HG03571 (cell line): ENCODE measurements around the gene LRRC51.

Source experiments
- ATAC-seq: cut with Tn5 transposase; IDR thresholded peaks from one replicate; pipeline ENCODE4 v1.9.1; 2021; ENCODE audit not compliant: unreplicated experiment

Gene LRRC51

GRCh38 chr11:72080326-72081183 is at the start of gene LRRC51, which contains the start of gene NUMA1:
Gene LRRC51, plus strand, starts transcription at chr11:72080850. Its CDS starts 8,234 bp downstream, at chr11:72089084.
Gene NUMA1, minus strand, starts transcription at chr11:72080542. Its CDS starts 44,599 bp downstream, at chr11:72035943.
- ATAC-seq = peak; percentile 91

- ATAC-seq = no peak
Observed at GRCh38 chr11:72036687-72037086, 44.0 kb upstream of the LRRC51 start.

- no peak for ATAC-seq
Observed at GRCh38 chr11:72037554-72038311, 42.9 kb upstream of the LRRC51 start.

- no peak for ATAC-seq
Observed at GRCh38 chr11:72038491-72038890, 42.2 kb upstream of the LRRC51 start.

GRCh38 chr11:72039031-72039855 is 41.4 kb upstream of the LRRC51 start:
- ATAC-seq = no peak

- no peak for ATAC-seq
Observed at GRCh38 chr11:72039856-72040401, 40.7 kb upstream of the LRRC51 start.

- ATAC-seq = no peak
Observed at GRCh38 chr11:72040491-72041363, 39.9 kb upstream of the LRRC51 start.

GRCh38 chr11:72041364-72042063 is 39.1 kb upstream of the LRRC51 start:
- no peak for ATAC-seq

- no peak for ATAC-seq
Observed at GRCh38 chr11:72042064-72042745, 38.4 kb upstream of the LRRC51 start.

- ATAC-seq = no peak
Observed at GRCh38 chr11:72045849-72046248, 34.8 kb upstream of the LRRC51 start.

GRCh38 chr11:72048766-72049460 is 31.7 kb upstream of the LRRC51 start:
- ATAC-seq = no peak

GRCh38 chr11:72058416-72059034 is 22.1 kb upstream of the LRRC51 start:
- no peak for ATAC-seq

- ATAC-seq = no peak
Observed at GRCh38 chr11:72061739-72062396, 18.8 kb upstream of the LRRC51 start.

GRCh38 chr11:72066855-72067254 is 13.8 kb upstream of the LRRC51 start:
- no peak for ATAC-seq

- no peak for ATAC-seq
Observed at GRCh38 chr11:72067266-72067665, 13.4 kb upstream of the LRRC51 start.

- no peak for ATAC-seq
Observed at GRCh38 chr11:72067676-72068075, 13.0 kb upstream of the LRRC51 start.

GRCh38 chr11:72069200-72069599 is 11.4 kb upstream of the LRRC51 start:
- no peak for ATAC-seq
